Lung (tissue), 12 donors: ENCODE data around the gene DUT. TPM values are rescaled to one million over a fixed set of nuclear protein-coding genes. Genes with fewer than 3 reads are reported as not detected.

Experiments used
- ATAC-seq: fragments of 200-7000 bp; cut with Tn5 transposase; one replicate; pipeline ENCODE4 v1.9.1; 2020; ENCODE audit warnings: moderate number of reproducible peaks; ENCODE audit not compliant: insufficient read depth, low FRiP score
- DNase-seq, 3 donors: peaks; one replicate each; pipeline ENCODE4 v3.0.0-alpha.2; 2013 to 2017
- H3K27ac ChIP-seq, 2 donors: one replicate each; pipeline ENCODE4 v1.5.1; 2013; ENCODE audit warnings: mild to moderate bottlenecking in 2 of 2, moderate library complexity in 2 of 2, control low read depth in 1 of 2, inconsistent platforms in 1 of 2, low read depth in 1 of 2, low read length in 1 of 2
- H3K27me3 ChIP-seq, 3 donors: one replicate each; pipeline ENCODE4 v1.5.1; 2013; ENCODE audit warnings: low read length in 2 of 3; ENCODE audit not compliant: control insufficient read depth in 3 of 3, insufficient read depth in 3 of 3
- H3K36me3 ChIP-seq, 4 donors: one replicate each; pipeline ENCODE4 v1.5.1; 2013; ENCODE audit warnings: low read length in 4 of 4, mild to moderate bottlenecking in 1 of 4, moderate library complexity in 1 of 4; ENCODE audit not compliant: control insufficient read depth in 4 of 4, insufficient read depth in 4 of 4
- H3K4me1 ChIP-seq, 5 donors: one replicate each; pipeline ENCODE4 v1.5.1; 2013; ENCODE audit warnings: low read length in 5 of 5, mild to moderate bottlenecking in 2 of 5, moderate library complexity in 1 of 5; ENCODE audit not compliant: control insufficient read depth in 5 of 5, insufficient read depth in 5 of 5
- H3K4me3 ChIP-seq: one replicate; pipeline ENCODE4 v1.5.1; 2013; ENCODE audit warnings: mild to moderate bottlenecking, control low read depth, moderate library complexity
- H3K9ac ChIP-seq, 2 donors: one replicate each; pipeline ENCODE4 v1.5.1; 2013; ENCODE audit warnings: low read length in 2 of 2, control low read depth in 1 of 2; ENCODE audit not compliant: insufficient read depth in 1 of 2
- H3K9me3 ChIP-seq, 4 donors: one replicate each; pipeline ENCODE4 v1.5.1; 2013; ENCODE audit warnings: low read length in 3 of 4, mild to moderate bottlenecking in 1 of 4, moderate library complexity in 1 of 4; ENCODE audit not compliant: control insufficient read depth in 4 of 4, insufficient read depth in 3 of 4
- WGBS, 2 donors: extraction: QIAGEN DNeasy Blood & Tissue Kit; methylation state at CpG; one replicate each; pipeline ENCODE4 v1.1.7; 2013; 5-methylcytosine and 5-hydroxymethylcytosine counted together
- polyA plus RNA-seq, 2 donors: library from polyadenylated mRNA; stranded (reverse); fragments of 200-250 nt; gene quantifications; one replicate each; pipeline ENCODE4 v1.2.1, GENCODE V29; 2013
- total RNA-seq, 2 donors: library from RNA; depleted of rRNA in 1 of 2; stranded (reverse); fragments of >200 nt in 1 of 2; gene quantifications; one replicate each; pipeline ENCODE4 v1.2.1, GENCODE V29; 2014 to 2021
- TF ChIP-seq, protein P1 (sequence below): IDR thresholded peaks from 2 replicates; pipeline ENCODE4 v1.5.1; 2012; ENCODE audit warnings: mild to moderate bottlenecking; ENCODE audit errors: control extremely low read depth, extremely low read depth
- donor health status: control.
- donor health status: control.
- donor health status: Bipolar disorder and iron deficiency.
- donor health status: healthy.
- donor health status: DM: yes; HTN: yes; CAD: no.

The DUT gene
- total and polyA plus RNA-seq, 4 donors = 40.7 to 74.0 (median 69.8) TPM

DNA sequence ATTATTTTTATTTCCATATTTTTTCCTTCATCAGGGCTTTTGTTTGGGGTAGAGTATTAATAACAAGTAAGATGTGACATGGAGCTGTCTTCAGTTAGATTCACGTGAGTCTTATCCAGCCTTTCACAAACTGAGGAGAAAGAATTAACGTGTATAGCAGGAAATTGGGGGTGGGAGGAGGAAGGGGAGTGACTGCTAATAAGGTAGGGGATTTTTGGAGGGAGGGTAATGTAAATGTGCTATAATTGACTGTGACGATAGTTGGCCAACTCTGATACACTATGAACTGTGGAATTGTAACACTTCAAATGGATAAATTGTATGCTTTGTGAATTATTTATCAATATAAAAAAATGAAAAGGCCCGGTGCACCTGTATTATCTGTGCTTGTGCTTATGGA is 8.9 kb downstream of the DUT start:
- DNase-seq (no peak), ATAC-seq (no peak)
- no peaks in the 10 kb centered on the region for H3K27me3 ChIP-seq
- H3K9ac ChIP-seq = no peak overlapping the region
- H3K4me3 ChIP-seq = no peak overlapping the region
- WGBS, 2 donors = 74 to 81% methylated on average over 4 of the region's 4 CpGs
- H3K9me3 ChIP-seq = no peaks in the 10 kb centered on the region
- H3K27ac ChIP-seq = no peak overlapping the region
- H3K4me1 ChIP-seq = no peaks in the 10 kb centered on the region
- peaks cover 12 to 31% (median 16%) of the 10 kb centered on the region in 4 donors for H3K36me3 ChIP-seq
- TF ChIP-seq, protein P1, sequence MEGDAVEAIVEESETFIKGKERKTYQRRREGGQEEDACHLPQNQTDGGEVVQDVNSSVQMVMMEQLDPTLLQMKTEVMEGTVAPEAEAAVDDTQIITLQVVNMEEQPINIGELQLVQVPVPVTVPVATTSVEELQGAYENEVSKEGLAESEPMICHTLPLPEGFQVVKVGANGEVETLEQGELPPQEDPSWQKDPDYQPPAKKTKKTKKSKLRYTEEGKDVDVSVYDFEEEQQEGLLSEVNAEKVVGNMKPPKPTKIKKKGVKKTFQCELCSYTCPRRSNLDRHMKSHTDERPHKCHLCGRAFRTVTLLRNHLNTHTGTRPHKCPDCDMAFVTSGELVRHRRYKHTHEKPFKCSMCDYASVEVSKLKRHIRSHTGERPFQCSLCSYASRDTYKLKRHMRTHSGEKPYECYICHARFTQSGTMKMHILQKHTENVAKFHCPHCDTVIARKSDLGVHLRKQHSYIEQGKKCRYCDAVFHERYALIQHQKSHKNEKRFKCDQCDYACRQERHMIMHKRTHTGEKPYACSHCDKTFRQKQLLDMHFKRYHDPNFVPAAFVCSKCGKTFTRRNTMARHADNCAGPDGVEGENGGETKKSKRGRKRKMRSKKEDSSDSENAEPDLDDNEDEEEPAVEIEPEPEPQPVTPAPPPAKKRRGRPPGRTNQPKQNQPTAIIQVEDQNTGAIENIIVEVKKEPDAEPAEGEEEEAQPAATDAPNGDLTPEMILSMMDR = no peak

DNA sequence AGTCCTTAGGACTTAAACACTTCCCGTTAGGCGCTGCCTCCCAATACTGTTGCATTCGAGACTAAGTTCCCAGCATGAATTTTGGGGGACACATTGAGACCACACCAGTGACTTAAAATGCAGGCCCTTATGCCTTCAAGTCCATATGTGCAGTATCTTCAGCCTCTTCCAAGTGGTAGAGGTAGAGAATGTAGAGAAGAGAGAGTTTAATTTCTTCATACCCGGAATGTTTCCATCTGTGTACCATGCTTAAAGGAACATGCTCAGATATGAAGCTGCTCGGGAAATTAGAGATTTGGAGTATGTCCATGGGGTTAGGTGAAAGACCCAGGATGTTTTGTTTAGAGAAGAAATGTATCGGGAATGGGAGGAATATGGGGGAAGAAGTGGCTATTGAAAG is 12.6 kb downstream of the DUT start:
- H3K4me3 ChIP-seq = no peak overlapping the region
- WGBS, 2 donors = 93 to 95% methylated on average over 6 of the region's 6 CpGs

DNA sequence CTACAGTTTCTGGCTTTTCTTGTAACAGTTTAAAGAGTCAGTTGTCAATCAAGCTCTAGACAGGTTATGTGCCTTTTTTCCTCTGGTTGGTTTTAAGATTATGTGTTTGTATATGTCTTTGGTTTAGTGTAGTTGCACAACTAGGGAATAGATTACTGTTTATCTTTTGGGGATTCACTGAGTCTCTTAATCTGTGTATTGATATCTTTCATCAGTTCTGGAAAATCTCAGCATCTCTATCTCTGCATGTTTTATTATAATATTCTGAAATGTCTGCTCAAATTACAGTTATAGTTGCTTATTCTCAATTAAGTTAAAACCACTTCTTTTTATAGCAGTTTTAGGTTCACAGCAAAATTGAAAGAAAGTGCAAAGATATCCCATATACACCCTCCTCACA is 14.3 kb downstream of the DUT start:
- TF ChIP-seq, protein P1 = no peak
- ATAC-seq (no peak), DNase-seq (no peak)
- H3K36me3 ChIP-seq = peaks cover 5 to 11% (median 8%) of the 10 kb centered on the region in 4 donors
- no peak overlapping the region for H3K9ac ChIP-seq
- no peak overlapping the region for H3K27ac ChIP-seq
- H3K27me3 ChIP-seq = no peaks in the 10 kb centered on the region
- no peak overlapping the region for H3K4me3 ChIP-seq
- no peaks in the 10 kb centered on the region for H3K9me3 ChIP-seq
- no peaks in the 10 kb centered on the region for H3K4me1 ChIP-seq

More for the DNA sequence above, 12.6 kb downstream of the DUT start:
- H3K9ac ChIP-seq = no peak overlapping the region
- no peaks in the 10 kb centered on the region for H3K27me3 ChIP-seq
- no peak overlapping the region for H3K27ac ChIP-seq
- TF ChIP-seq, protein P1 = no peak
- no peaks in the 10 kb centered on the region for H3K4me1 ChIP-seq
- H3K9me3 ChIP-seq = no peaks in the 10 kb centered on the region
- H3K36me3 ChIP-seq = peaks cover 5 to 16% (median 11%) of the 10 kb centered on the region in 4 donors
- DNase-seq (no peak), ATAC-seq (no peak)

DNA sequence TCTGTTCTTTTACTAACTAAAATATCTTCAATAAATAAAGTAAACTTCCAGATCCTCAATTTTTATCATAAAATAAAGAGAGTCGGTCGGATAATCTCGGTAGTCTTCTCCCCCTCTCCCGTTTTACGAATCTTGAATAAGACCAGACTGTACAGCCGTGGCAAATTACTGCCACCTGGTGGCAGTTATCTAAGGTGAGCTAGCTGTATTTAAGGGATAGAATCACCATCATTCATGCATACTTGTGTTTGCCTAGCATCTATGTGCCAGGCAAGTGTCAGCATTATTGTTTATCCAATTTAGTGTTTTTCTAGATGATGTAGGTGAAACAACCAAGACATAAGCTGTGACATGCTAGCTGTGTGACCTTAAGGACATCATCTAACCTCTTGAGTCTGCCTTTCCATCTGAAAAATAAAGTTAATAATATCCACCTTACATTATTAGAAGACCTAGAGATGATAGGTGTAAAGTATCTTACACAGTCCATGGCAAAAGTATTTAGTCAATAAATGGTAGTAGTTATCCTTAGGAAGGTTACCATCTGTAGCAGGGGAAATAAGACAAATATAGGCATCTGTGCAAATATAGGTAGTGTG is 21.3 kb downstream of the DUT start:
- WGBS, 2 donors = 4 to 7% methylated on average over 6 of the region's 6 CpGs
- TF ChIP-seq, protein P1 = peak; percentile 59
- DNase-seq (peak; percentile 35 to 77 (median 66)), ATAC-seq (no peak)
- Histone ChIP-seq H3K4me3 (no peak overlapping the region), H3K4me1 (peaks cover 0 to 10% (median 0%) of the 10 kb centered on the region in 5 donors), H3K27me3 (no peaks in the 10 kb centered on the region), H3K9ac (no peak overlapping the region), H3K36me3 (no peaks in the 10 kb centered on the region), H3K27ac (no peak overlapping the region), H3K9me3 (no peaks in the 10 kb centered on the region)
